KG1 (cell line): ENCODE data around the gene DAAM1.

Source experiments
- DNase-seq: peaks from one replicate; lab custom pipeline; 2025; lab: John Stamatoyannopoulos, UW

The DAAM1 gene

GRCh38 chr14:59221568-59221967, 33.1 kb downstream of the DAAM1 start:
- DNase-seq = no peak

GRCh38 chr14:59224341-59224740, 35.9 kb downstream of the DAAM1 start:
- DNase-seq = no peak

GRCh38 chr14:59225281-59225680, 36.8 kb downstream of the DAAM1 start:
- no peak for DNase-seq

GRCh38 chr14:59228421-59228820, 40.0 kb downstream of the DAAM1 start:
- DNase-seq = no peak

- DNase-seq = no peak
These were observed 41.4 kb downstream of the DAAM1 start for GRCh38 chr14:59229653-59230406.

GRCh38 chr14:59236195-59236594, 47.7 kb downstream of the DAAM1 start:
- DNase-seq = no peak

- DNase-seq = no peak
These were observed 49.7 kb downstream of the DAAM1 start for GRCh38 chr14:59238216-59238615.

GRCh38 chr14:59239022-59239421, 50.6 kb downstream of the DAAM1 start:
- no peak for DNase-seq

- DNase-seq = no peak
These were observed 51.9 kb downstream of the DAAM1 start for GRCh38 chr14:59240356-59240755.

GRCh38 chr14:59241121-59241520, 52.7 kb downstream of the DAAM1 start:
- no peak for DNase-seq

- DNase-seq = no peak
These were observed 54.7 kb downstream of the DAAM1 start for GRCh38 chr14:59243174-59243573.

GRCh38 chr14:59244581-59244980, 56.1 kb downstream of the DAAM1 start:
- DNase-seq = no peak

- no peak for DNase-seq
These were observed 57.4 kb downstream of the DAAM1 start for GRCh38 chr14:59245809-59246295.

GRCh38 chr14:59246566-59246965, 58.1 kb downstream of the DAAM1 start:
- DNase-seq = no peak

GRCh38 chr14:59247801-59248584, 59.5 kb downstream of the DAAM1 start:
- DNase-seq = no peak

GRCh38 chr14:59249029-59249428, 60.6 kb downstream of the DAAM1 start:
- no peak for DNase-seq

- DNase-seq = no peak
These were observed 63.6 kb downstream of the DAAM1 start for GRCh38 chr14:59251811-59252771.

GRCh38 chr14:59252772-59253500, 64.5 kb downstream of the DAAM1 start:
- no peak for DNase-seq

GRCh38 chr14:59253527-59253926, 65.1 kb downstream of the DAAM1 start:
- DNase-seq = no peak

GRCh38 chr14:59254146-59254910, 65.9 kb downstream of the DAAM1 start:
- DNase-seq = no peak
